GM18858 (cell line): Measurements from ENCODE around the gene CTIF.

Experiments used
- ATAC-seq: cut with Tn5 transposase; IDR thresholded peaks from one replicate; pipeline ENCODE4 v1.9.1; 2021; ENCODE audit not compliant: unreplicated experiment

The CTIF gene

DNA sequence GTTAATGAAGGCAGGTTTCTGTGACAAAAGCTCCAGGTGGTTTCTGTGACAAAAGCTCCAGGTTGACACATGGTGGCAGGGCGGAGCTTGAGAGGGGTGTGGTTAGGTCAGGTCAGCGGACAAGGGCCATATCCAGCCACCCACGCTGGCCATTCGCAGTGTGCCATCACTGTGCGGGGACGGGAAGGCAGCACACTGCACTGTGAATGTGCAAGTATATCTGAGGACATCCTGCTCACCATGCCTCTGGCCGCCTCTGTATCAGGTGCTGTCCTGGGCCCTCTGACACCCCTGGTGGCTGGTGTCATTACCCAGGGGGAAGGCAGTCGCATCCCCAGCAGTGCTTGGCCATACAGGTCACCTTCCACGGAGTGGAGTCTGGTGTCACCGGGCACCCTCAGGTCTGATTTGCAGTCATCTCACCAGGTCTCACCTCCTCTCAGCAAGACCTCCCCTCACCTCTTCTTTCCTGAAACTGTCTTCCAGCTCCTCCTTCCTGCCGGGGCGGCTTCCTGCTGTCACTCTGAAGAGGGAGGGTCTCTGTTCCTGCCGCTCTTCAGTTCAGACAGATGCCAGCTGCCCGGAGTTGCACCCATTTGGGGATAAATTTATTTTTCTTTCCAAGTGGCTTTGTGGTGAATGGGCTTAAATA lies 34.9 kb downstream of the CTIF start:
- no peak for ATAC-seq

DNA sequence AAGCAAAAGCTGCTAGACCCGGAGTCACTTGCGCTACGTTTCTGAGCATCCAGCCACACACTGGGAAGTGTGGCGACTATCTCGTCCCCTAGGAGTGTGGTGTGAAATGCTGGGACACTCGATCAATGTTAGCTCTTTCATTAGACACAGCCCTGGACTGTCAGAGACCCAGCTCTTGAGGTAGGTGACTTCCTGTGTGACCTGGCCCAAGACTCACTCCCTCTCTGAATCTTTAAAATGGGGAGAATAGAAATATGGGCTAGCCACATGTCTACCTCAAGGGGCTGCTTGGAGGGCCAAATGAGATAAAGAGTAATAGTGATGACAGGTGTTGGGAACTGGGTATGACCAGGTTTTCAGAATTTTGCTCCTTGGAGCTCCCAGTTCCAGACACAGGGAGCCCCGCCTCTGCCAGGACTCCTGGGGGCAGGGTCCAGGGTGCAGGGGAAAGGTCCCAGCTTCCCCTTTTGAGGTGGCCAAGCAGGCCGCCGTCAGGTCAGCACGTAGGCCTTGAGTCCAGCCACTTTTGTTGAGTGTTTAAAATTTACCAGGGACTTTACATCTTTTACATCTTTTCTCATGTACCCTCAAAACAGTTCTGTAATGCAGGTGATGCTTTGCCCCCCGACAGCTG lies 36.0 kb downstream of the CTIF start:
- no peak for ATAC-seq

DNA sequence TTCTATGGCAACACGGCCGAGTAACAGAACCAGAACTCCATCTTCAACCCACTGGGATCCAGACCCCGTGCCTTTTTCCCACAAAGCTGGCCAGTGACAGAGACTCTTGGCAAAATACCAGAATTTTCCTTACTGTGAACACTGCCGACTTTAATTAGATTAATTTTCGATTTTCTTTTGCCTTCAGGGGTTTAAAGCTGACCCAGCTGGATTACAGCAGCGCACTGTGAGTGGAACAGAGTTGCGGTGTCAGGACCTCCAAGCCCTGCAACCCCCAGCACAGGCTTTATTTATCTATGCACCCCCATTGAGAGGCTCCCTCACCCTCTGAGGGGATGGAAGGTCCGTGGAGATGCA lies 36.4 kb downstream of the CTIF start:
- ATAC-seq = no peak

DNA sequence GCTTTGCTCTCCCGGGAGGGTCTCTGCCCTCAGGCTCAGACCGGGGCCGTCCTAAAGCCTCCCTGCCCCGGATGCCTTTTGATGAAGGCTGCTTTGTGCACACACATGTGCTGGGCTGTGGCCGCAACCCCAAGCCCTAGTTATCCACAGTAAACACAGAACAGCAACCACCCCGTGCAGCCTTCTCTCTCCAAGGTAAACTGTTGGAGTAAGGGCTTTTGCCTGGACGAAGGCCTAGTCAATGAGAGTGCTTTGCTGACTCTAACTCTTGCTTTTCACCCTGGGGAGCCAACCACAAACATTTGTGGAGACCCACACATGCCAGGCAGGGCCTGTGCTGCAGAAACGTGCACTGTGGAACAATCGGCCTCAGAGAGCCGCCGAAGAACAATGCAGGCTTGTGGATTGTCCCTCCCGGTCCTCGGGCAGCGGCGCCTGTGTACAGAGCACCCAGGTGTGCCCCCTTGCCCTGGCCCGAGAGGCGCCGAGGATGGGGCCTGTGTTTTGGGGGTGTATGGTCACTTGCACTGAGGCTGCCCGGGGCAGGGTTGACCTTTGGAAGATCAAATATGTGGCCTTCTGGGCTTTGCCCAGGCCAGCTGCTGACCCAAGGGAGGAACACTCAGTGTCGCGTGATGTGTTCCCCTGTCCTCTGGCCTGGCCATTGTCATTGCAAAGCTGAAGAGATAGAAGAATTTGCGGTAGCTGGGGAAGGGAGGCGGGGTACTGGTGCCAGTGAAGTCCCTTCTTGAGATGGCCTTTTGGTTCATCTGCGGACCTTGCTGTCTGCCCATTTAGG lies 37.0 kb downstream of the CTIF start:
- ATAC-seq = no peak

DNA sequence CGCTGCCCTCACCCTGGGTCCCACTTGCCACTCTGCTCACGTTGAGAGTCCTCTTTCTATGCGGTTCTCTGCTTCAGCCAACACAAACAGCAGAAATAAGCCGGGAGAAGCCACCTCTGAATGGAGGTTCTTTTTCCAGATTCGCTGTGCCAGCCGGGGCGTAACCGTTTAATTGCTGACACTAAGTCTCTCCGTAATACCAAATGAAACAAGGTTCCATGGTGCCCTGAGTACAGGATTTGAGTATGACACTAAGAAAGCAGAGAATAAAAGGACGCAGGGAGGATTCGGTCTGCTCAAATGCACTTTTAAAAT lies 37.6 kb downstream of the CTIF start:
- no peak for ATAC-seq

DNA sequence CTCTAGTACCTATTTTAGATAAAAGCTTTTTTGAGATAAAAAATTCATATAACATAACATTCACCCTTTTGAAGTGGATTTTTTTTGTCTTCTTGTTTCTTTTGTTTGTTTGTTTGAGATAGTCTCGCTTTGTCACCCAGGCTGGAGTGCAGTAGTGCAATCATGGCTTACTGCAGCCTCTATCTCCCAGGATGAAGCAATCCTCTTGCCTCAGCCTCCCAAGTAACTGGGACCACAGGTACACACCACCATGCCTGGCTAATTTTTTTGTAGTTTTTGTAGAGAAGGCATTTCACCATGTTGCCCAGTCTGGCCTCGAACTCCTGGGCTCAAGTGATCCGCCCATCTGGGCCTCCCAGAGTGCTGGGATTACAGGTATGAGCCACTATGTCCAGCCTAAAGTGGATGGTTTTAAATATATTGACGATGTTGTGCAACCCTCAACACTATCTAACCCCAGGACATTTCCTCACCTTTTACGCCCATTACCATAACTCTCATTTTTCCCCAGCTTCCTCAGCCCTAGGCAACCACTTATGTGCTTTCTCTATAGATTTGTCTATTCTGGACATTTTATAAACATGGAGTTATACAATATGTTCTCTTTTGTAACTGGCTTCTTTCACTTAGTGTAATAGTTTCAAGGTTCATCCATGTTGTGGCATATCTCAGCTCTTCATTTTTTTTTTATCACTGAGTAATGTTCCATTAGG lies 38.8 kb downstream of the CTIF start:
- no peak for ATAC-seq

DNA sequence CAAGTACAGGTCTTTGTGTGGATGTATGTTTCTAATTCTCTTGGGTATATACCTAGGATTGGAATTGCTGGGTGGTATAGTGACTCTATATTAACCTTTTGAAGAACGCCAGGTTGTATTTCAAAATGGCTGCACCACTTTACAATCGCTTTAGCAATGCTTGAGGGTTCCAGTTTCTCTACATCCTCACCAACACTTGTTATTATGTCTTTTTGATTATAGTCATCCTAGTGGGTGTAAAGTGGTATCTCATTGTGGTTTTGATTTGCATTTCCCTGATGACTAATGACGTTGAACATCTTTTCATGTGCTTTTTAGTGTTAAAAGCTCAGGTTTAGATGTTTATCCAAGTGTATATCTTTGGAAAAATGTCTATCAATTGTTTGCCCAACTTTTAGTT lies 39.5 kb downstream of the CTIF start:
- ATAC-seq = no peak

DNA sequence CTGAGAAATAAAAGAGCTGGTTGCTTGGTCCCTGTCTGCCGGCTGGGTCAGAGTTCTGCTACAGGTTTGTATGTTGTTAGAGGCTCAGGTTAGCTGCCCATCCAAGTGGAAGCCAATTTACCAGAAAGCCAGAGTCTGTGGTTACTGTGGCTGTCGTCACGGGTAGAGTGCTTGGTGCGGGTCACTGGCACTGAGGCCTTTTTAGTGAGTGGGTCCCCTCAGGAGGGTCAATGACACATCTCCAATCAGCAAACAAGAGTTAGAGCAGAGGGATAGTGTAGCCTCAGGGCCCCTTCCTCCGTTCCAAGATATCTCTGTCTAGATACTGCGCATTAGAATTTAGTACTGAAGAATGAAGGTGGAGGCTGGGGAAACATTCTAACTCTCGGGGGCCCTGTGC lies 41.2 kb downstream of the CTIF start:
- no peak for ATAC-seq

DNA sequence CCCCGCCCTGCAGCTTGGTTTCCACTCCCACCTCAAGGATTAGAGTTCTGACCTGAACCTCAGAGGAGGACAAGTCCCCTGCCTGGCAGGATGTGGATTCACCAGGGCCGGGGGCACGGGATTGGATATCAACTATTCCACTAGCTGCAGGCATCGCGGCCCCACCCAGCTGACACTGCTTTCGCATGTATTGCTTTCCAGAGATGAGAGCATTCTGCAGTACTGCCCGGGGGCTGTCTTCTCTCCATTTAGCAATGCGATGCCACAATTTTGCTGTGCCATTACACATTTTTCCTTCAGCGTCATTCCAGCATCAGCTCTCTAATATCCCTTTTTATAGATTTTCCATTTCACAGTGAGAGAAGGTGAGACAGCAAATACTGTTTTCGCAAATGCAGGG lies 42.0 kb downstream of the CTIF start:
- ATAC-seq = no peak

DNA sequence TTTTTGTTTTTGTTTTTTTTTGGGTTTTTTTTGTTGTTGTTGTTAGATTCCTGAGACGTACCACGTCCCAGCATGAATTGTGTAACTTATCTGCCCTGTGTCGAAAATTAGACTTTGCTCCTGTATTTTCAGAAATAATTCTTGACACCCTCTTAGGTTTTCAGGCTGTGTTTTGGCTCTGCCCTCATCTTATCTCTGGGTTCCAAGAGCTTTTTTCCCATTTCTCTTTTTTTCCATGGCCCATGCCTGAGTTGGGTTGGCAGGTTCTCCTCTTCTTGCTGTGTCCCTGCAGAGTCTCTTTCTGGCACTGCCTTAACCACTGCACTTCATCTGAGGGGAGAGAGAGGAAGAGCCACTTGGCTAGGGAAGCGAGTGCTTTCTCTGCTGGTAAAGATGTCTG lies 42.4 kb downstream of the CTIF start:
- no peak for ATAC-seq

DNA sequence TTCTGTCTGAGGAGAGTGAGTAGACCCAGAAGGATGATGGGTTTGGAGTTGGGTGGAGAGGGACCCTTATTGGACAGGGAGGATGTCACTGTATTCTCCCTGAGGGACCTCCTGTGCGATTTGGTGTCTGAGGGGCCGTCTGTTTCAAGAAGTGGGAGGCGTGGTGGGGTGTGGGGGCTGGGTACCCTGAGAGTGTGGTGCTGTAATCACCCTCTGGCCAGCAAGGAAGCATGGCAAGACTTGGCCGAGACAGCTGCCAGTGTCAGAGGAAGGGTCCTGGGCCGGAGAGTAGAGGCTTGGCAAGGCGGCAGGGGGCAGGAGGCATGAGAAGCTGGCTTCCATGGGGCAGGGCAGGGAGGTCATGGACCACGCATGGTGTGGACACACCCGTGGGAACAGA lies 43.1 kb downstream of the CTIF start:
- ATAC-seq = no peak

DNA sequence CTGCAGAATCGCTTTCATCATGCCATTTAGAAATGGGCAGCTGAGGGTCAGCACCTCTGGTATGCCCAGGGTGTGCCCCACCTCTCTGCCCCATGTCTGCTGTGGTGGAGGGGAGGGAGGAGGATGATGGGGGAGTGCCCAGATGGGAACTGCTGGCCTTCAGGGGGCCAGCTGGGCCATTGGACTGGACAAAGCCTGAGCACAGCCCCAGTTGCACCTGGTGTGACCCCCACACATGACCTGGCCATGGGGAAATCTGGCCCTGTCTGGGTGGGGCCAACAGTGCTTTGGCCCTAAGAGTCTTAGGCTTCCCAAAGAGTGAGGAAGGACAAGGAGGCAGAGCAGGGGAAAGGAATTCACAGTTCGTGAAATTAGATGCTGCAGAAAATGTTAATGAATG lies 44.1 kb downstream of the CTIF start:
- ATAC-seq = no peak

DNA sequence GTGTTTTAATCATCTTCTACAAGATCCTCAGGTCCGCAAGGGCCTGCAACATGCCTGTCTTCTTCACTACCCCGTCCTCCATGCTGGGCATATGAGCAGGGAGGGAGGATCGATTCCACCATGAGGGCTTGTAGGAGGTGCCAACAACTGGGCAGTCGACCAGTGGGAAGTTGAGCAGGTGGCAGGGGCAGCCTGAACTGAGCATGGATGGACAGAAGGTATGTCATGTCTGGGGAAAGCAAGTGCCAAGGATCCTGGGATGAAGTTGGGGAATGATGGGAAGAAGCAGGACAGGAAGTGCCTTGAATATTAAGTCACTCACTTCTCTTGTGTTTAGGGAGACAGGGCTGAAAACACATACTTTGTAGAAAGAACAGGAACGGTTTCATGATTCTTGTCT lies 44.7 kb downstream of the CTIF start:
- ATAC-seq = no peak

DNA sequence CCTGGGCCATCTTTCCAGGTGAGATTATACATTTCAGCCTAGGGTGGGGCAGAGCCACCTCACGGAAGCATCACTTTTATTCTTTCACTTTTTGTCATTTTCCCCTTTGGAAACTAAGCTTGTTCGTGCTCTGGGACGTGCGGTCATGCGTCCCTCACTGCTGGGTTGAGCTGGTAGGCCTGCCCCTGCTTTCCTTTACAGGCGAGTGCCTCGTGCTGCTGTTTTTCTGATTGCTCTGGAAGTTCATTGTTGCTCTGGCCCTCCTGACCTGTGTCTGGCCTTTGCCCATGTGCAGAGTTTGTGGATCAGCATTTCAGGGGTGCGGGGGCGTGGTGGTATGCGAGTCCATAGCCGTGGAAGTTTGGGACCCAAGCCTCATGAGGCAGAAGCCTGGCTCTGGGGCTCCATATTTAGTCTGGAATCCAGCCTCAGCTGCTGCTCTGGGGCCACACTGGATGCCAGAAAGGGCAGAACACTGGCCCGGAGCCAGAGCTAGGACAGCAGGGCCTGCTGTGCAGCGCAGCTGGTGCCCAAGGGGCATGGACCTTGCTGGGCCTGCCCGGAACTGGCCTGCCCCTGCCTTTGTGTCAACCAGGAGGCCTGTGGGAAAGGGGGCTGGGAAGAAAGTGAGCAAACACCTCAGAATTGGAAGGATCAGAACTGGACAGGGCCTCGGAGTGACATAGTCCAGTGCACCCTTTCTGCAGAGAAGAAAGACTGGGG lies 51.1 kb downstream of the CTIF start:
- no peak for ATAC-seq

DNA sequence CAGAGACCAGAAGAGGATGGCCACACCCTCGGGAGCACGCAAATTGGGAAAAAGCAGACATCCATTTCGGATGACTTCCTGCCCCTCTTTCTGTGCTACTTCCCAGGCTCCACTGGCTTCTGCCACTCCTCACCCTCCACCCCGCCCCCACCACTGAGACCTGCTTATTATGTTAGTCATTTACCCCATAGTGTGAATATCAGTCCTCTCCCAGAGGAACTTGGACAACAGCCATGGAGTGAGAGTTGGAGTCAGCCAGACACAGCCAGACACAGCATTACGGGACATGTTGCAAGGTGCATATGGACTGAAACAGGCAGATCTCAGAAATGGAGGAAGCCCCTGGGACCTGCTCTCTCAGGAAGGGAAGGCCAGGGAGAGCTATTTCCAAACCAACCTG lies 51.8 kb downstream of the CTIF start:
- ATAC-seq = no peak

DNA sequence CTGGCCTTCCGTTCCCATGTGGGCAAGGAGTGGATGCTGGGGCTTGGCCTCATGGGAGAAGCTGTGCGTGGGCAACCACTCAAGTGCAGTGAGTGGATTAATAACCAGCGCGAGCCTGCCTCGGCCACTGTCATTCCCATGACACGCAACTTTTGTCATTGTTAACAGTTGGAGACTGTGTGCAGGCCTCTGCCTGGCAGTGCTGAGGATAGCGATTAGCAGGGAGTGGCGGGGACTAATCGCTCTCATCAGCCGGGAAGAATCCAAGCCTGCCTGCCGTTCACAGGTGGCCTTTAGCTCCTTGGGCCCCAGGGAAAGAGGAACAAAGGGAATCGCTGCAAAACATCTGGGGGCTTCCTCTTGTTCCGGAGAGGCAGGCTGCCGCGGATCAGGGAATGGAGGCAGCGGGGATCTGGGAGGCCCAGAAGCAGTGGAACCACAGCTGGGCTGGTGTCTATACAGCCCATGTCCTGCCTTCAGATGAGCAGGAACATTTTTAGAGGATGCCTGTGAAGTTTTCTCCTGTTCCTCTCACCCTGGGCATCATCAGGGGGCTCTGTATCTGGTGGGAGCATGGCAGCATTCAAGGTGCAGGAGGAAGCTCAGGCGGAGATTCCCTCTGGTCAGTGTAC lies 53.8 kb downstream of the CTIF start:
- ATAC-seq = no peak

DNA sequence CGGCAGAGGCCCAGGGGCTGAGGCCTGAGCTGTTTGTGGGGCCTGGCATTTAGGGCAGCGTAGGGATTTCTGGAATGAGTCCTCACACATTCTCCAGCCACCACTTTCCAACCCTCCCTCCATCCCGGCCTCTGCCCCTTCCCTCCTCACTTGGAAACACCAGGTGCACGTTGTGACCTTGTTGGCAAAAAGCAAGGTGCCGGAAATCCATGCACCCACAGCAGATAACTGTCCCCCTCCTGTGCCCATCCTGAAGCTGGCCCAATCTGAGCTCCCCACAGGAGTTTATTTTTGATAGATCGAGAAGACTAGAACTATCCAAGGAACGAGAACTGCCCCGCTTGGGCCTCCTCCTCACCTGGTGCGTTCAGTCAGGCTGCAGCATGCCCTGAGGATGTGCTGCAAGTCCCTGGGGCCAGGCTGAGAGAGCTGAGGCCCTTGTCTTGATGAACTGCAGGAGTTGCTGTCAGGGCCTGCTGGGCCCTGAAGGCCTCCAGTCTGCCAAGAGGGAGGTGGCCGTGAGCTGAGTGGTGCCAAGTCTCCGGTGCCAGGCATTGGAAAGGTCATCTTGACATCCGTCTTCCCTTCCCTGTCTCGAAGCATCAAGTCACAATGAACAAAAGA lies 55.8 kb downstream of the CTIF start:
- ATAC-seq = no peak

DNA sequence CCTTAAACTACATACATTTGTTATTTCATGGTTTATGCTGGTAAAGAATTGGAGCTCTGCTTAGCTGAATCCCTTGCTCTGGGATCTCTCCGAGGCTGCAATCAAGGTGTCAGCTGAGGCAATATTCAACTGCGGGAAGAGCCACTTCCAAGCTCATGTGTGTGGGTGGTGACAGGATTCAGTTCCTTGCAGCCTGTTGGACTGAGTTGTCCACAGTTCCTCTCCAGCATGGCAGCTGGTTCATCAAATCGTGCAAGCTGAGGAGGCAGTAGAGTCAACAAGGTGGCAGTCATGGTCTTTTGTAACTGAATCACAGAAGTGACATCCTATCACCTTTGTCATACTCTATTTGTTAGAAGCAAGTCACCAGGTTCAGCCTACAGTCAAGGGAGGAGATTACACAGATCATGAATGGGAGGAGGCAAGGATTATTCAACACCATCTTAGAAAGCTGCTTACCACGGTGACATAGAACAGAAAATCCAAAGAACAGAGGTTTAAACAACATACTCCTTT lies 56.9 kb downstream of the CTIF start:
- ATAC-seq = no peak

DNA sequence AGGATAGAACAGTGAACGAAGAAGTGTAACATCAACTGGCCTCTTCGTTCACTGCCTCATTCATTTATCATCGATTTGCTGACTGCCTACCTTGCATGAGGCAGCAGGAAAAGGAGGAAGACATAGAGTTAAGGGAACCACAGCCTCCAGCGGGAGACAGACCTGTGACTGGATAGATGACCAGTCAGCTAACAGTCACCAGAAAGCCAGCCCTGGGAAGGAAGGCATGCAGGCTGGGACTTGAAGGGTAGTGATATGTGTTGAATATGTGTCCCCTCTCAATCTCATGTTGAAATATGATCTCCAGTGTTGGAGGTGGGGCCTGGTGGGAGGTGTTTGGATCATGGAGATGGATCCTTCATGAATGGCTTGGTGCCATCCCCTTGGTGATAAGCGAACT lies 58.3 kb downstream of the CTIF start:
- no peak for ATAC-seq

DNA sequence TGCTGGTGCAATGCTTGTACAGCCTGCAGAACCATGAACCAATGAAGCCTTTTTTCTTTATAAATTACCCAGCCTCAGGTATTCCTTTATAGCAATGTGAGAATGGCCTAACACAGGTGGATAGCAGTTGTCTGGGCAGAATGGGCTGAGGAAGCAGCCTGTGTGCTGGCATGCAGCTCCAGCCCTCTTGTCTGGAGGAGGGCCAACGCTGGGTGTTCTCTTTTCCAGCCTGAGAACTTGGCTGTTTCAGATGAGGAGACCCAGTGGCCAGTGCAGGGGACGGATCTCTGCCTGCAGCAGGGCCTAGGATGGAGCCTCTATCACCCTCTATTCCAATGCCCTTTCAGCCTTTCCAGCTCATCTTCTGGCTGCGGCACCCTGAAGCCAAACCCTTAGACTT lies 58.8 kb downstream of the CTIF start:
- ATAC-seq = no peak
